CD4-positive, alpha-beta T cell treated with Interleukin-15 for 4 hours (primary cell): ENCODE results near the gene FGGY.

Source experiments
- DNase-seq: peaks from one replicate; pipeline ENCODE4 v3.0.0-alpha.2; 2020; ENCODE audit warnings: low spot score

The FGGY gene

GRCh38 chr1:59414406-59415133 lies 117.7 kb downstream of the FGGY start:
- DNase-seq: no peak

GRCh38 chr1:59415286-59415850 lies 118.5 kb downstream of the FGGY start:
- DNase-seq: no peak

- DNase-seq: no peak
Observed at GRCh38 chr1:59415881-59416280, 119.0 kb downstream of the FGGY start.

GRCh38 chr1:59417406-59417805 lies 120.5 kb downstream of the FGGY start:
- DNase-seq: no peak

GRCh38 chr1:59418363-59419144 lies 121.7 kb downstream of the FGGY start:
- DNase-seq: no peak

- no peak for DNase-seq
Observed at GRCh38 chr1:59419361-59420140, 122.7 kb downstream of the FGGY start.

- no peak for DNase-seq
Observed at GRCh38 chr1:59421232-59421920, 124.5 kb downstream of the FGGY start.

GRCh38 chr1:59422921-59423575 lies 126.2 kb downstream of the FGGY start:
- DNase-seq: no peak

- no peak for DNase-seq
Observed at GRCh38 chr1:59427155-59427554, 130.3 kb downstream of the FGGY start.

- DNase-seq: no peak
Observed at GRCh38 chr1:59427784-59428183, 130.9 kb downstream of the FGGY start.

GRCh38 chr1:59428828-59429227 lies 131.9 kb downstream of the FGGY start:
- DNase-seq: no peak

GRCh38 chr1:59429656-59430055 lies 132.8 kb downstream of the FGGY start:
- DNase-seq: no peak

- no peak for DNase-seq
Observed at GRCh38 chr1:59431566-59432294, 134.8 kb downstream of the FGGY start.

- no peak for DNase-seq
Observed at GRCh38 chr1:59432531-59433439, 135.9 kb downstream of the FGGY start.

- DNase-seq: no peak
Observed at GRCh38 chr1:59433440-59433813, 136.5 kb downstream of the FGGY start.

GRCh38 chr1:59434336-59434735 lies 137.4 kb downstream of the FGGY start:
- no peak for DNase-seq

GRCh38 chr1:59436637-59437036 lies 139.7 kb downstream of the FGGY start:
- DNase-seq: no peak

GRCh38 chr1:59438058-59438560 lies 141.2 kb downstream of the FGGY start:
- DNase-seq: no peak

GRCh38 chr1:59442492-59442891 lies 145.6 kb downstream of the FGGY start:
- no peak for DNase-seq
